ENCODE results near the gene IQCH.
"Not testable (repeated sequence)": the region's sequence is repeated elsewhere in the genome, so short reads cannot be mapped to it uniquely, and the experiment has no call there.

Gene IQCH

GRCh38 chr15:67358391-67358790 is 103.8 kb downstream of the IQCH start:
- no peak for DNase-seq (ENCODE audit: low spot score)

- DNase-seq (ENCODE audit: low spot score): no peak
Measured at GRCh38 chr15:67358812-67359211, 104.2 kb downstream of the IQCH start.

- DNase-seq (ENCODE audit: low spot score): no peak
Measured at GRCh38 chr15:67359431-67360079, 105.0 kb downstream of the IQCH start.

GRCh38 chr15:67361100-67361499 is 106.5 kb downstream of the IQCH start:
- no peak for DNase-seq (ENCODE audit: low spot score)

GRCh38 chr15:67363712-67364111 is 109.1 kb downstream of the IQCH start:
- not testable (repeated sequence) for DNase-seq (ENCODE audit: low spot score)

GRCh38 chr15:67365994-67366393 is 111.4 kb downstream of the IQCH start:
- DNase-seq (ENCODE audit: low spot score): no peak

GRCh38 chr15:67366904-67367303 is 112.3 kb downstream of the IQCH start:
- DNase-seq (ENCODE audit: low spot score): no peak

GRCh38 chr15:67369359-67369998 is 114.9 kb downstream of the IQCH start:
- DNase-seq (ENCODE audit: low spot score): no peak

- no peak for DNase-seq (ENCODE audit: low spot score)
Measured at GRCh38 chr15:67370206-67370954, 115.8 kb downstream of the IQCH start.

- DNase-seq (ENCODE audit: low spot score): no peak
Measured at GRCh38 chr15:67372543-67372942, 118.0 kb downstream of the IQCH start.

- no peak for DNase-seq (ENCODE audit: low spot score)
Measured at GRCh38 chr15:67372986-67373675, 118.5 kb downstream of the IQCH start.

- DNase-seq (ENCODE audit: low spot score): no peak
Measured at GRCh38 chr15:67373971-67374370, 119.4 kb downstream of the IQCH start.

GRCh38 chr15:67379530-67379929 is 124.9 kb downstream of the IQCH start:
- DNase-seq (ENCODE audit: low spot score): no peak

- DNase-seq (ENCODE audit: low spot score): no peak
Measured at GRCh38 chr15:67380921-67381320, 126.3 kb downstream of the IQCH start.

- DNase-seq (ENCODE audit: low spot score): no peak
Measured at GRCh38 chr15:67381416-67382045, 126.9 kb downstream of the IQCH start.

- DNase-seq (ENCODE audit: low spot score): no peak
Measured at GRCh38 chr15:67382723-67383122, 128.1 kb downstream of the IQCH start.

- DNase-seq (ENCODE audit: low spot score): no peak
Measured at GRCh38 chr15:67383899-67384298, 129.3 kb downstream of the IQCH start.

- DNase-seq (ENCODE audit: low spot score): no peak
Measured at GRCh38 chr15:67384761-67385160, 130.2 kb downstream of the IQCH start.

- no peak for DNase-seq (ENCODE audit: low spot score)
Measured at GRCh38 chr15:67385971-67386370, 131.4 kb downstream of the IQCH start.

GRCh38 chr15:67386947-67387346 is 132.4 kb downstream of the IQCH start:
- no peak for DNase-seq (ENCODE audit: low spot score)

- no peak for DNase-seq (ENCODE audit: low spot score)
Measured at GRCh38 chr15:67389975-67390374, 135.4 kb downstream of the IQCH start.

Measured in CD4-positive, alpha-beta T cell treated with Interleukin-2 at 100 ng/mL for 4 hours (primary cell).